ENCODE data around the gene BCR.

DNA sequence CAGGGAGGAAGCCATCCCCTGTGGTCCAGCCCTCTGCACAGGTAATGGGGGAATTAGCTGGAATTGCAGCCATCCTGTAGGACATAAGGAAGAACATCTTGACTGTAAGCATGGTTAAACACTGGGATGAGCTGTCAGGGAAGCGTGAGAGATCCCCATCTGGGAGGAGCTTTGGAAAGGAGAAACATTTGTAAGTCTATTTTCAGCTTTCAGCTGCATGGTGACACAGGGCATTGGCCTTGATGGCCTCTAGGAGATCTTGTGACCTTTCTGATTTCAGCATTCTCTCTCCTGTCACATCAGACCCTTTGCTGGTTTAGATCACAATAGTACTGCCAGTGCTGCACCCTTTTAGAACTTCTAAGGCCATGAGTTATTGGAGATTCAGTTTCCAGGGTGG, 47.1 kb downstream of the BCR start:
- TF ChIP-seq RAD21 (IDR thresholded peaks at IDR 0.05; ENCODE audit: low read length) (no peak), CEBPB (IDR thresholded peaks at IDR 0.05; ENCODE audit: low read depth, low read length) (no peak), POLR2A (IDR thresholded peaks at IDR 0.05; ENCODE audit: low read depth, low read length) (no peak)
- TF ChIP-seq, protein P1, sequence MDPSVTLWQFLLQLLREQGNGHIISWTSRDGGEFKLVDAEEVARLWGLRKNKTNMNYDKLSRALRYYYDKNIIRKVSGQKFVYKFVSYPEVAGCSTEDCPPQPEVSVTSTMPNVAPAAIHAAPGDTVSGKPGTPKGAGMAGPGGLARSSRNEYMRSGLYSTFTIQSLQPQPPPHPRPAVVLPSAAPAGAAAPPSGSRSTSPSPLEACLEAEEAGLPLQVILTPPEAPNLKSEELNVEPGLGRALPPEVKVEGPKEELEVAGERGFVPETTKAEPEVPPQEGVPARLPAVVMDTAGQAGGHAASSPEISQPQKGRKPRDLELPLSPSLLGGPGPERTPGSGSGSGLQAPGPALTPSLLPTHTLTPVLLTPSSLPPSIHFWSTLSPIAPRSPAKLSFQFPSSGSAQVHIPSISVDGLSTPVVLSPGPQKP (IDR thresholded peaks at IDR 0.05; ENCODE audit: borderline replicate concordance, low read depth, low read length), result no peak
- TF ChIP-seq, protein P2, sequence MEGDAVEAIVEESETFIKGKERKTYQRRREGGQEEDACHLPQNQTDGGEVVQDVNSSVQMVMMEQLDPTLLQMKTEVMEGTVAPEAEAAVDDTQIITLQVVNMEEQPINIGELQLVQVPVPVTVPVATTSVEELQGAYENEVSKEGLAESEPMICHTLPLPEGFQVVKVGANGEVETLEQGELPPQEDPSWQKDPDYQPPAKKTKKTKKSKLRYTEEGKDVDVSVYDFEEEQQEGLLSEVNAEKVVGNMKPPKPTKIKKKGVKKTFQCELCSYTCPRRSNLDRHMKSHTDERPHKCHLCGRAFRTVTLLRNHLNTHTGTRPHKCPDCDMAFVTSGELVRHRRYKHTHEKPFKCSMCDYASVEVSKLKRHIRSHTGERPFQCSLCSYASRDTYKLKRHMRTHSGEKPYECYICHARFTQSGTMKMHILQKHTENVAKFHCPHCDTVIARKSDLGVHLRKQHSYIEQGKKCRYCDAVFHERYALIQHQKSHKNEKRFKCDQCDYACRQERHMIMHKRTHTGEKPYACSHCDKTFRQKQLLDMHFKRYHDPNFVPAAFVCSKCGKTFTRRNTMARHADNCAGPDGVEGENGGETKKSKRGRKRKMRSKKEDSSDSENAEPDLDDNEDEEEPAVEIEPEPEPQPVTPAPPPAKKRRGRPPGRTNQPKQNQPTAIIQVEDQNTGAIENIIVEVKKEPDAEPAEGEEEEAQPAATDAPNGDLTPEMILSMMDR (conservative IDR thresholded peaks at IDR 0.05; ENCODE audit: low read depth, low read length), result no peak

Data from IMR-90 (cell line).